ENCODE data around the gene RNPS1. TPM values are rescaled to one million over a fixed set of nuclear protein-coding genes. Genes with fewer than 3 reads are reported as not detected.

RNPS1 gene
- total and polyA plus RNA-seq, 9 of the 15 experiments (the other 6 are each of a cell fraction or from before 2014, with no cell fraction given): 44.9 to 338 (median 202) TPM

GRCh38 chr16:2289282-2289681, 21.4 kb upstream of the RNPS1 start:
- BruUV-seq (replicated peaks): no TSS peak
- H3K79me2 ChIP-seq (ENCODE audit: control insufficient read depth, insufficient read depth, low read length): no peaks in the 10 kb centered on the region
- FAIRE-seq (no peak), ATAC-seq (no peak), DNase-seq (ENCODE audit: extremely low read depth in 1 of 4, low spot score in 3 of 4) (no peak)
- ChIA-PET CTCF (ENCODE audit: low intra/inter-chr PET ratio) (no interaction called here), POLR2A (interaction anchor here (1.1 kb wide), 1 partner anchor 21 kb away, joined by 4 read pairs; no protein-coding TSS in a partner anchor)
- peaks cover 0 to 8% of the 10 kb centered on the region in 2 experiments; a peak in 1 of 5 replicates for H3K4me1 ChIP-seq (replicated peaks in 1 of 2; ENCODE audit: control insufficient read depth in 2 of 2, insufficient read depth in 2 of 2, low read length in 2 of 2)
- H3K4me2 ChIP-seq (ENCODE audit: insufficient read depth, low read length): no peak overlapping the region
- H3K9ac ChIP-seq (ENCODE audit: insufficient read depth in 1 of 2, low read depth in 2 of 2, low read length in 2 of 2): no peak overlapping the region; a peak in 1 of 4 replicates
- intact Hi-C loops (cut with micrococcal nuclease) (no loop called here), in situ Hi-C loops (cut with MboI) (no loop called here)
- H3K9me1 ChIP-seq (ENCODE audit: control insufficient read depth, insufficient read depth, low read length): no peaks in the 10 kb centered on the region
- no peak overlapping the region for H2AFZ ChIP-seq (ENCODE audit: low read depth, low read length)
- 90% methylated on average over 18 of the region's 23 CpGs for WGBS (ENCODE audit: insufficient coverage, low coverage, missing lambda C conversion rate)
- no peaks in the 10 kb centered on the region for H3K27me3 ChIP-seq (ENCODE audit: control insufficient read depth in 2 of 2, insufficient read depth in 2 of 2, low read length in 2 of 2)
- no peak overlapping the region for H3K4me3 ChIP-seq
- peaks cover 46% of the 10 kb centered on the region; the same call in 2 of the 3 replicates for H3K36me3 ChIP-seq (ENCODE audit: control insufficient read depth, insufficient read depth, low read length)
- no peak for TF ChIP-seq JUNB (CRISPR knock-in tag; conservative IDR thresholded peaks at IDR 0.05)
- no peak for TF ChIP-seq KAT7 (CRISPR knock-in tag; IDR thresholded peaks at IDR 0.05; ENCODE audit: borderline replicate concordance)
- no peak for TF ChIP-seq SMAD4 (CRISPR knock-in tag; conservative IDR thresholded peaks at IDR 0.05)
- no peak for TF ChIP-seq TCF3 (CRISPR knock-in tag; IDR thresholded peaks at IDR 0.05)
- no peak for TF ChIP-seq WHSC1 (IDR thresholded peaks at IDR 0.05; ENCODE audit: low read length)
- TF ChIP-seq TAF15 (IDR thresholded peaks at IDR 0.05; ENCODE audit: low read depth, low read length): no peak
- no peak for TF ChIP-seq GABPB1 (CRISPR knock-in tag; IDR thresholded peaks at IDR 0.05)
- no peak for TF ChIP-seq DNMT1 (IDR thresholded peaks at IDR 0.05)
- no peak for TF ChIP-seq SPI1 (IDR thresholded peaks at IDR 0.05; ENCODE audit: borderline replicate concordance, low read depth, low read length)
- no peak for TF ChIP-seq THRAP3 (IDR thresholded peaks at IDR 0.05; ENCODE audit: borderline replicate concordance)
- TF ChIP-seq RBBP5 (IDR thresholded peaks at IDR 0.05; ENCODE audit: borderline replicate concordance, insufficient read depth, low read length, poor library complexity, severe bottlenecking): no peak
- TF ChIP-seq MAZ (CRISPR knock-in tag; conservative IDR thresholded peaks at IDR 0.05 in 1 of 2, IDR thresholded peaks at IDR 0.05 in 1 of 2): no peak
- no peak for TF ChIP-seq NR4A1 (CRISPR knock-in tag; IDR thresholded peaks at IDR 0.05)
- TF ChIP-seq NR4A1 (tag; IDR thresholded peaks at IDR 0.05): no peak
- TF ChIP-seq TGIF2 (CRISPR knock-in tag; IDR thresholded peaks at IDR 0.05): no peak
- no peak for TF ChIP-seq HNRNPH1 (optimal IDR thresholded peaks at IDR 0.05; ENCODE audit: low read depth, low read length)
- TF ChIP-seq, protein P1, sequence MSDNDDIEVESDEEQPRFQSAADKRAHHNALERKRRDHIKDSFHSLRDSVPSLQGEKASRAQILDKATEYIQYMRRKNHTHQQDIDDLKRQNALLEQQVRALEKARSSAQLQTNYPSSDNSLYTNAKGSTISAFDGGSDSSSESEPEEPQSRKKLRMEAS (CRISPR knock-in tag; IDR thresholded peaks at IDR 0.05): no peak
- TF ChIP-seq SUPT5H (IDR thresholded peaks at IDR 0.05): no peak
- TF ChIP-seq NR1H2 (CRISPR knock-in tag; IDR thresholded peaks at IDR 0.05): no peak
- no peak for TF ChIP-seq RBM15 (IDR thresholded peaks at IDR 0.05; ENCODE audit: insufficient read depth, low read length)
- TF ChIP-seq, protein P2, sequence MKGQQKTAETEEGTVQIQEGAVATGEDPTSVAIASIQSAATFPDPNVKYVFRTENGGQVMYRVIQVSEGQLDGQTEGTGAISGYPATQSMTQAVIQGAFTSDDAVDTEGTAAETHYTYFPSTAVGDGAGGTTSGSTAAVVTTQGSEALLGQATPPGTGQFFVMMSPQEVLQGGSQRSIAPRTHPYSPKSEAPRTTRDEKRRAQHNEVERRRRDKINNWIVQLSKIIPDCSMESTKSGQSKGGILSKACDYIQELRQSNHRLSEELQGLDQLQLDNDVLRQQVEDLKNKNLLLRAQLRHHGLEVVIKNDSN (CRISPR knock-in tag; IDR thresholded peaks at IDR 0.05): no peak
- no peaks in the 10 kb centered on the region for H4K20me1 ChIP-seq (replicated peaks; ENCODE audit: control insufficient read depth, insufficient read depth, low read length)
- H3K9me3 ChIP-seq (replicated peaks; ENCODE audit: control insufficient read depth, insufficient read depth, low read depth, low read length): no peaks in the 10 kb centered on the region
- H3K27ac ChIP-seq (ENCODE audit: extremely low read depth, low read depth, low read length): no peak overlapping the region

Data from K562 (cell line).